ENCODE measurements around the gene ABHD1.
"Not testable (repeated sequence)": the region's sequence is repeated elsewhere in the genome, so short reads cannot be mapped to it uniquely, and the experiment has no call there.

ABHD1 gene

DNA sequence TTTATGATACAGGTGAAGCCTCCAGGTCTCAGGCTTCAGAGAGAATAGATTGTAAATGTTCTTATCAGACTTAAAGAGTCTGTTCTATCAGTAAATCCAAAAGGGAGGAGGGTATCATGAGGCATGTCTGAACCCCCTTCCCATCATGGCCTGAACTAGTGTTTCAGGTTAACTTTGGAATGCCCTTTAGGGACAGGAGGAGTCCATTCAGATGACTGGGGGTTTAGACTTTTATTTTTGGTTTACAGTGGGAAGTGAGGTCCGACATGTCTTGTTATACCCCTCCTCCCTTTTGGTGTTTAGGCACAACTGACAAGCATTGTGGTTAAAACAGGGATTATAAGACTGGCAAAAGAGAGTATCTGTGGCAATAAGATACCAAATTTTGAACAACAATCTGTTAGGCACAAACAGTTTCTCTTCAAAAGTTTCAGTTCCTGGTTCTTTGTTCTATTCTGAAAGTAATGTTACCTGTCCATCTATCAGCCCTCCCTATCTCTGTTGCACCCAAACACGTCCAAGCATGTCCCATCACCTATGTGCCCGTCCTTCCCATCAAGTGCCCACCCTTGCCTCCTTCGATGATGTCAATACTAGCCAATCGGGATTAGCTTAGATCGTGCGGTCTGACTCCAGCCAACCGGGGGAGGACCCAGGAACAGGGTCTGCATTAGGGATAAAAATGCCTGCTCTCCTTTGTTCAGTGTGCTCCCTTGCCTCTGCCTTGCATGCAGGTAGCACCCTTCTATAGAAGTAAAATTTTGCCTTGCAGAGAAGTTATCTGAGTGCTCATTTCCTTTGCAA is 41.5 kb downstream of the ABHD1 start:
- no peak for DNase-seq (ENCODE audit: low read depth)

DNA sequence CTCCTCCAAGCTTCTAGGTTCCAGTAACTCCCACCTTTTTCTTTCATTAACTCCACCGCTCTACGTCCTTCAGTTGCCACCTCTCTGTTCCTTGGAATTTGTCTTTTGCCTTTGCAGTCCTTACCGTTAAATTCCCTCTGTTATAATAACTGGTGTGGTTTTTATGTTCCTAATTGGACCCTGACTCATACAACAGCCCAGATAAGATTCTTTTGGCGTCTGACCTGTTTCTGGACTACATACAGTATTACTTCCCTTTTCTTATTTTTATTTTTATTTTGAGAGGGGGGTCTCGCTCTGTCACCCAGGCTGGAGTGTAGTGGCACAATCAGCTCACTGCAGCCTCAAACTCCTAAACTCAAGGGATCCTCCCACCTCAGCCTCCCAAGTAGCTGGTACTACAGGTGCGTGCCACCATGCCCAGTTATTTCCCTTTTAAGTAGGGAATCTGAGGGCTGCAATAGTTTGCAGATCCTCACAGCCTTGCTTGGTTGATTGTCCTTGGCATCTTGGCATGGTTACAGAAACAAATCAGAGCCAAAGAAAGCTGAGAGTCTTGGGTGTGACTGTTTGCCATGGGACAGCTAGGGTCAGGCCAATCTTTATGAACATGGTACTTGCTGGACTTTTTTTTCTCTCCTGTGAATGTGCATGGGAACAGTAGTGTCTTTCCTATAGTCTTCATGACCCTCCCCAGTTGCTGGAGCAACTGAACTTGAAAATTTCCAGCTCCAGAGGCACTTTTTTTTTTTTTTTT is 47.1 kb downstream of the ABHD1 start:
- no peak for DNase-seq (ENCODE audit: low read depth)

DNA sequence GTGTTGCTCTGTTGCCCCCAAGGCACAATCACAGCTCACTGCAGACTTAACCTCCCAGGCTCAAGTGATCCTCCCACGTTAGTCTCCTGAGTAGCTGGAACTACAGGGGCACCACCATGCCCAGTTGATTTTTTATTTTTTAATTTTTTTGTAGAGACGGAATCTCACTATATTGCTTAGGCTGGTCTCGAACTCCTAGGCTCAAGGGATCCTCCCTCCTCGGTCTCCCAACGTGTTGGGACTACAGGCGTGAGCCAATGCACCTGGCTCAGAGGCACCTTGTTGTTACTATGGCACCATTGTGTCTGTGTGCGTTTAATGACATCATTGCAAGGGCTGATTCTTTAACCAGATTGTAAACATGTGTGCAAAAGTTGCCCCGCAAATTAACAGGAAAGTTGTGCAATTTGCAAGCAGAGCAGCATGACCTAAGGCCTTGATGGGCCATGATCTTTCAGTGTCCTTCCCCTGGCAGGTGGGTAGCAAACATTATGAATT is 47.8 kb downstream of the ABHD1 start:
- no peak for DNase-seq (ENCODE audit: low read depth)

DNA sequence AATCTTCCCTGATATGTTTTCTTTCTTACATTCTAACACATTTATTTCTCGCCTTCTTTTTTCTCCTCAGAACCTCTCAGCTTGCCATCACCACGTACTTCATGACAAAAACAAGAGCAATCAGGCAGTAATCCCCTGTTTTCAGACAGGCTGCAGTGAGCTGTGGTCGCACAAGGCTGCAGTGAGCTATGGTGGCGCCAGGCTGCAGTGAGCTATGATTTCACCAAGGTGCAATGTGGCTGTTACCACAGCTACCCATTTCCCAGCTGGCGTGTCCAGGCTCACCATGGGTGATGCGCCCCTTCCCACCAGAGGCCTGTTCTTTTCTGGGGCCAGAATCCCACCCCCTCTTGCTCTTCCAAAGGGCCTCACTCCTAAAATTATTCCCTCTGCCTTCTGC is 51.0 kb downstream of the ABHD1 start:
- DNase-seq (ENCODE audit: low read depth), result peak; percentile 42

DNA sequence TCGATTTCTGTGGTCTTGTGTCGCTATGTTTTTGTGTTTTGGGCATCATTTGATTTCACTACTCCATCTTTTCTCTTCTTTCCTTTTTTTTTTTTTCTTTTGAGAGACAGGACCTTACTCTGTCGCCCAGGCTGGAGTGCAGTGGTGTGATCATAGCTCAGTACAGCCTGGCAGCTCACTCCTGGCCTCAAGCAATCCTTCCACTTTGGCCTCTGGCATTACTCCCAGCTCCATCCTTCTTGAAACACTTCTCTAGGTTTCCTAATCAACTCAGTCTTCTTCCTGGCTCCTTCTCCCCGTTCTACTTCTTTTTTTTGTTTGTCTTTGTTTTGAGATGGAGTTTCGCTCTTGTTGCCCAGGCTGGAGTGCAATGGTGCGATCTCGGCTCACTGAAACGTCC is 51.7 kb downstream of the ABHD1 start:
- no peak for DNase-seq (ENCODE audit: low read depth)

DNA sequence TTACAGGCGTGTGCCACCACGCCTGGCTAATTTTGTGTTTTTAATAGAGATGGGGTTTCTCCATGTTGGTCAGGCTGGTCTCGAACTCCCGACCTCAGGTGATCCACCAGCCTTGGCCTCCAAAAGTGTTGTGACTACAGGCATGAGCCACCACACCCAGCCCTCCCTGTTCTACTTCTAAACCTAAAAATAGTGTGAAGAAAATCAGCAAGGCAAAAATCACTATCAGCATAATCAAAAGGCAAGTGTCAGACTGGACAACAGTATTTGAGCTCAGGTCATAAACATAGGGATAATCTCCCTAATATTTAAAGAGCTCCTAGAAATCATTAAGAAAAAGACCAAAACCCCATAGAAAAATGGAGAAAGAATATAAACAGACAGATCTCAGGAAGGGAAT is 52.2 kb downstream of the ABHD1 start:
- not testable (repeated sequence) for DNase-seq (ENCODE audit: low read depth)

DNA sequence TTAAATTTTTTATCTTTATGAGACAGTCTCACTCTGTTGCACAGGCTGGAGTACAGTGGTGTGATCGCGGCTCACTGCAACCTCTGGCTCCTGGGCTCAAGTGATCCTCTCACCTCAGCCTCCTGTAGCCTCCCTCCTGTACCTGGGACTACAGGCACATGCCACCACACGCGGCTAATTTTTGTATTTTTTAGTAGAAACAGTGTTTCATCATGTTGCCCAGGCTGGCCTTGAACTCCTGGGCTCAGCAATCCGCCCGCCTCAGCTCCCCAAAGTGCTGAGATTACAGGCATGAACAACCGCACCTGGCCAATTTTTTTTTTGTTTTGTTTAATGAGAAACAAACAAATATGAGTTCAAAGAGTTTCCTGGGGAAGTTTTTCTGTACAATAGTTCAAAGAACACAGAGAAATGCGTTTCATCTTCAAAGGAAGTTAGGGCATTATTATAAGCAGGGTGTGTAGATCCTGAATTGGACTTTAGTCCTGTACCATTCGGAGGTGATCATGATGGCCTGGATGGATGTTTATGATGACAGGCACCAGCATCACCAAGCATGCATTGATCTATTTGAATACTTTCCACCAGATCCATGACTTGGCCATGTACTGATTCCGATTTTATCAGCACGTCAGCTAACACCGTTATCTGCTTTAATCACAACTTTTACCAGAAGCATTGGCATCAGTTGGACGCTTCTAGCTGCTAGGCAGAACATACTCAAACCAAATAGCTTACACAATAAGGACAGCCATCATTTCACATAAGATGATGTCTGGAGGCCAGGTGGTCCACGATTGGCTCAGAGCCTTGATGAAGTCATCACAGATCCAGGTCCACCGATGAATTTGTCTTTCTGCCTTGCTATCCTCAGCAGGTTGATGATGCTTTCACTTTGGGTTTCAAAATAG is 54.1 kb downstream of the ABHD1 start:
- no peak for DNase-seq (ENCODE audit: low read depth)

DNA sequence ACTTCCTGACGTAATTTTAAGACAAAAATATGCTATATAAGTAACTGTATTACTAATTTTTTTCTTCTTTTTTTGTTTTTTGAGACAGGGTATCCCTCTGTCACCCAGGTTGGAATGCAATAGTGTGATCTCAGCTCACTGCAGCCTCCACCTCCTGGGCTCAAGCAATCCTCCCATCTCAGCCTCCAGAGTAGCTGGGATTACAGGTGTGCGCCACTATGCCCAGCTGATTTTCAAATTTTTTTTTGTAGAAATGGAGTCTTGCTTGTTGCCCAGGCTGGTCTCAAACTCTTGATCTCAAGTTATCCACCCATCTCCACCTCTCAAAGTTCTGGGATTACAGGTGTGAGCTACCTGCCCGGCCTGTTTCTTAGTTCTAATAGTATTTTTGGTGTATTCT is 54.9 kb downstream of the ABHD1 start:
- DNase-seq (ENCODE audit: low read depth), result no peak

DNA sequence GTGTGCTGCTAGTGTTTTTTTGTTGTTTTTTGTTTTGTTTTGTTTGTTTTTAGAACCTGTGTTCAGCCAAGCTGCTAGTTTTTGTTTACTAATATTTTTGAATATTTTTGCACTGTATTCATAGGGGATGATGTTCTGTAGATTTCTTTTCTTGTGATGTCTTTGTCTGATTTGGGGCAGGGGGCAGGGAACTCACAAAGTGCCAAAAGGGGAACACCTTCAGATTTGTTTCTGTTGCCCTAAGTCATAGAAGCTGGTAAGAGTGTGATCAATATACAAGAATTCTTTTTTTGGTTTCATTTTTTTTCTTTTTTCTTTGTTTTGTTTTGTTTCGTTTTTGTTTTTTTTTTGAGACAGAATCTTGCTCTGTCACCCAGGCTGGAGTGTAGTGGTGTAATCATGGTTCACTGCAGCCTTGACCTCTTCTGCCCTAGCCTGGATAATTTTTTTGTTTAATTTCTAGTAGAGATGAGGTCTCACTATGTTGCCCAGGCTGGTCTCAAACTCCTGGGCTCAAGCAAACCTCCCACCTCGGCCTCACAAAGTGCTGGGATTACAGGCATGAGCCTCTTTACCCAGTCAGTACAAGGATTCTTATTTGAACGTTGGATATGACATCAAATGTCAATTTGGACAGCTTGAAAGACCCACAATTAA is 55.9 kb downstream of the ABHD1 start:
- DNase-seq (ENCODE audit: low read depth), result no peak
